ENCODE data around the gene CBX8.
"Not testable (repeated sequence)": the region's sequence is repeated elsewhere in the genome, so short reads cannot be mapped to it uniquely, and the experiment has no call there.

Gene CBX8

DNA sequence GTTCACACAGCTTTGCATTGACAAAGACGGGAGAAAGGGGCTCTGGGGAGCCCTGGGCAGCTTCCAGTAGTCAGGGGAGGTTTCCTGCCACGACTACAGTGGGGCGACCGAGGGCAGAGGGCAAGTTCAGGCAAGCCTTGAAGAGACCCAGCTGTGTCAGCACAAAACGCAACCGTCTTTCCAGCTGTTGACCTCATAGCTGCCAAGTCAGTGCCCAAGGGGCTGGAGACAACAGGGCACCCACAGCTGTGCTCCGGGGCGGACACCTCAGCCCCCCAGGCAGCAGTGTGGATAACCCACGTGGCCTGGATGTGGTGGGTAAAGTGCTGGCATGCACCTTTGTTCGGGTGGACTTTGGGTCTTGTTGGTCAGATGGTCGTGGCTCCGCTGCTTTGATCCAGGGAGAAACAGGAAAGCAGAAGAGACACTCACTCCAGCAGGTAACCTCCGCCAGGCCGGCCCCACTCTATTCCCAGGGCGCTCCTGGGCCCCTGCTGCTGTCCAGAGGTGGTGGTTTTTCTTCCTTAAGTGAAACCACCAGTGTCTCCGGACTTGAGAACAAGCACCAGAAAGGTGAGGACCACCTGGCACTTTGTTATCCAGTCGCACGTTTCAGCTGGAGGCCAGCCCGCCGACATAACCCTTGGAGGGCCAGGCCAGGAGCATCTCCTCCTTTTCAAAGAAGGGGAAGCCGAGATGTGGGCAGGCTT lies 36.5 kb downstream of the CBX8 start:
- in situ Hi-C loops (cut with HindIII; ENCODE audit: low sequenced_read_pairs) = no loop called here

- in situ Hi-C loops (cut with HindIII; ENCODE audit: low sequenced_read_pairs) = no loop called here
Measured at GRCh38 chr17:79758271-79758670, 38.6 kb downstream of the CBX8 start.

GRCh38 chr17:79757140-79757745 lies 39.6 kb downstream of the CBX8 start:
- in situ Hi-C loops (cut with HindIII; ENCODE audit: low sequenced_read_pairs) = no loop called here

- in situ Hi-C loops (cut with HindIII; ENCODE audit: low sequenced_read_pairs) = no loop called here
Measured at GRCh38 chr17:79755591-79755990, 41.3 kb downstream of the CBX8 start.

DNA sequence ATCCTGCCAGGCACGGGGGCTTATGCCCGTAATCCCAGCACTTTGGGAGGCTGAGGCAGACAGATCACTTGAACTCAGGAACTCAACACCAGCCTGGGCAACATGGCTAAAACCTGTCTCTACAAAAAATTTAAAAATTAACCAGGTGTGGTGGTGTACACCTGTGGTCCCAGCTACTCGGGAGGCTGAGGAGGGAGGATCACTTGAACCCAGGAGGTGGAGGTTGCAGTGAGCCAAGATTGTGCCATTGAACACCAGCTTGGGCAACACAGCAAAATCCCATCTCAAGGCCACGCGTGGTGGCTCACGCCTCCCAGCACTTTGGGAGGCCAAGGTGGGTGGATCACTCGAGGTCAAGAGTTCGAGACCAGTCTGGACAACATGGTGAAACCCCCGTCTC lies 42.0 kb downstream of the CBX8 start:
- in situ Hi-C loops (cut with HindIII; ENCODE audit: low sequenced_read_pairs) = not testable (repeated sequence)

DNA sequence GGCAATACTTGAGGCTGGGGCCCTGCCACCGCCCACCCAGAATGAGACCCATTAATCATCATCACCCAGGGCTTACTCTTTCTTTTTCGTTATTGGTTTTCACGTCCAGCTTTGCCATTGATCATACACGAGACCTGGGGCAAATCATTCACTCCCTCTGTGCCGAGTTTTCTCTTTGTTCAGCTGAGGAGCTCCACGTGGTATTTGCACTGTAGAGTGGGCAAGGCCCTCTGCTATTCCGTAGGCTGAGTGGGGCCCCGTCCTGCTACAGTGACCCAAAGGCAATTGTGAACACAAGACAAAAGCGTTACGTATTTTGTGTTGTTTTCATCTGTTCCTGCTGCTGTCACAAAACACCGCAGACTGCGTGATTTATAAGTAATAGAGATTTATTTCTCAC lies 42.5 kb downstream of the CBX8 start:
- in situ Hi-C loops (cut with HindIII; ENCODE audit: low sequenced_read_pairs) = no loop called here

DNA sequence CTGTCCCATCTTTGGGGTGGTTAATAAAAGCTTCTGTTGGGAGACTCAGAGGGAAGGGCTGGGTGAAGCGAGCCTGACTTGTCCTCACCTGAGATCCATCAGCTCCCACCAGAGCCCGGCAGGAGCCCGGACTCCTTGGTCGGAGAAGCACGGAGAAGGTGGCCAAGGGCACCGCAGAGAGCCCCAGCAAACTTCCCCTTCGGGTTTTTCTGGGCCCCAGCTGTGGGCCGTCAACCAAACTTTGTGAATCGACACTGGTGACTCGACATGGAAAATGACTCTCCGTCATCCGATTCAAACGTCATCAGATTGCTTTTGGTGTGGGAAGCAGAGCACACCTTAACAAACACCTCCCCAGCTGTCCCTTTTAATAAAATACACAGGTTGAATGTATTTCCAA lies 44.7 kb downstream of the CBX8 start:
- in situ Hi-C loops (cut with HindIII; ENCODE audit: low sequenced_read_pairs) = no loop called here

GRCh38 chr17:79750650-79751545 lies 46.0 kb downstream of the CBX8 start:
- in situ Hi-C loops (cut with HindIII; ENCODE audit: low sequenced_read_pairs) = no loop called here

- in situ Hi-C loops (cut with HindIII; ENCODE audit: low sequenced_read_pairs) = no loop called here
Measured at GRCh38 chr17:79749958-79750357, 46.9 kb downstream of the CBX8 start.

DNA sequence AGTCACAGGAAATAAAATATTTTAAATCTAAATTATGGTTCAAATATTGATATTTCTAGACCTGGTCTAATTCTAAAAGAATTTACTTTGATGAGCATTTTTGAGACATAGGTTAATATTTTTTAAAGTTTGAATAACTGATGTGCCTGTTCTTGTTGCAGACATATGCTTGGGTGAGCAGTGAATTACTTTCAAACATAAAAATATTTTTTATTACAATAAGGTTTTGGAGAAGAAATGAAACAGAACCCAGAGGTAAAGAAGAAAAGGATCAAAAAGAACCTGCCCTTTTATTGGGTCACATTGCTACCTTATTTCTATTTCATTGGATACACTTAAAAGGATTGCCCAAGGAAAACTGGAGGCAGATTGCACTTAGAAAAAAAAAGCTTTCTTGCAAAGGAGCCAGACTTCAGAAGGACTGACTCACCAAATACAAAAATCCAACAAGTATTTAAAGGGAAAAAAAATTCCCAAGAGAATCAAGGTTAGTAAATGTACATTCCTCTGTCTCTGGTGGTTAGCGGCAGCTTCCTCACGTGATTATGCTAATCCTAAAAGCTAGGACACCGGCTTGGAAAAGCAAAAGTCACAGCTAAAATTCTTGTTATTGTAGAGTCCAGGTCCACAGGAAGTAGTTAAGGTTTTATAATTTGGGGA lies 47.6 kb downstream of the CBX8 start:
- in situ Hi-C loops (cut with HindIII; ENCODE audit: low sequenced_read_pairs) = no loop called here

- in situ Hi-C loops (cut with HindIII; ENCODE audit: low sequenced_read_pairs) = no loop called here
Measured at GRCh38 chr17:79748295-79749099, 48.4 kb downstream of the CBX8 start.

DNA sequence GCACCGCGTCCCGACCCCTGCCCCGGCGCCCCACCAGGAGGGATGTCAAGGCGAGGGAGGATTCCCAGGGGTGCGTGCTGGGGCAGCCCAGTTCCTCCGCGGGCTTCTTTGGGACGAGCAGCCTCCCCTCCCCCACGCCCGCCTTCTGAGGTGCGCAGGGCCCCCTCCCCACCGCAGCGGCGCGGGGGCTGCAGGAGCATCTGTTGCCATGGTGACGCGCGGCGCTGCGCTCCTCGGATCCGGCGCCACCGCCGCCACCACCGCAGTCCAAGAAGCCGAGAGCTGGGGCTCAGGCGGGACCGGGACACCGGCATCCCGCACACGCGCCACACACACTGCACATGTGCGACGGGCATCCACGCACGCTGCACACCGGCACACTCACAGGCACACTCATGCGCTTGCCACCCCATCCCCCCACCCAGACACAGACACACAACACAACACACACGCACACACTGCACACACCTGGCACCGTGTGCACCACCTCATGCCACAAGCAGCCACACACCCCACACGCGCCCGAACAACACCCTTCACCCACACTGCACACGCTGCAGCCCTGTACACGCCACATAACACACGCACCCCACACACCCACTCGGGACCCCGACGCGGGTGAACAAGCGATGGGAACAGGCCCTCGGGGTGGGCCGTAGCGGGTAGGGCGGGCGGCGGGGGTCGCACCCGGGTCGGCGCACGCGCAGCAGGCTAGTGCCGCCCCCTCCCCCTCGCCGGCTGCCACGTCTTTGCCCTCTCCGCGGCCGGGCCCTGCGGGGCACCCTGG lies 49.2 kb downstream of the CBX8 start:
- in situ Hi-C loops (cut with HindIII; ENCODE audit: low sequenced_read_pairs) = no loop called here

DNA sequence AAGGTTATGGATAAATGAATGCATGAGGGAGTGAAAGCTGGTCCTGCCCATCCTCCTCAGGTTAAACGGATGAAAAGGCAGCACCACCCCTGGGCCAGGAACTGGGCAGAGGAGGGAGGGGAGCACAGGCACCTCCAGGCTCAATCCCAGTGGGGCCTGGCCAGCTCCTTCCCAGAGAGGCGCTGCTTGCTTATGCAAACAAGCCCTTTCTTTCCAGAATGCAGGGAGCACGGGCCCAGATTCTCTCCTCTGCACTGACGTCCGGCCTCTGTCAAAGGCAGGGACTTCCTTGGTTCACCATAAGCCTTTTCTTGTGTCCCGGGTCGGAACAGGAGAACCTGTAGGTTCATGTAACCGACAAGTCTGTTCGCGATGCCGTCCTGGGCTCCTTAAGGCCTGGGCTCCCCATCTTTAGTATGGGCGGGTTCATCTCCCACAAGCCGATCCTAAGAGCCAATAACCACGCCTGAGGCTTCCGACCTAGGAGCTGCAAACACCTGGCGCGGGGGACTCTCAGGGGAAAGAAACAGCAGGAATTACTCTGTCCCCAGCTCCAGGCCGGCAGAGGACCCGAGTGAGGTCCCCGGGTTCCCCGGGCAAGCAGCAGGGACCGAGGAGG lies 49.9 kb downstream of the CBX8 start:
- in situ Hi-C loops (cut with HindIII; ENCODE audit: low sequenced_read_pairs) = no loop called here

- in situ Hi-C loops (cut with HindIII; ENCODE audit: low sequenced_read_pairs) = no loop called here
Measured at GRCh38 chr17:79745641-79746105, 51.2 kb downstream of the CBX8 start.

DNA sequence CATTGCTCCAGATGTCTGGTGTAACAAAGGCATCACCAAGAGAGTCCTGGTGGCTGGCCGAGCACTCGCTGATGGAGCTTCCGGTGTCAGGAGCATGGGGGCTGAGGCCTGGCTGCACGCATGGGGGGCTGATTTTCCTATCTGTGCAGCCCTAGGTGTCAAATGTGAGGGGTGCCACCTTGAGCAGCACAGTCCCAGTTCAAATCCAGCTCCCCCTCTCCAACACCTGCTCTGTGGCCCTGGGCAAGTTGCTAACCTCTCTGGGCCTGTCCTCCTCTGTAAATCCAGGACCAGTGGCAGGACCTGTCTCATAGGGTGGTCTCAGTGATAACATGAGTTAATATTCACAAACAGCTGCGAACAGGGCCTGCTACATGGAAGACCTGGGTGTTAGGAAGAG lies 53.3 kb downstream of the CBX8 start:
- in situ Hi-C loops (cut with HindIII; ENCODE audit: low sequenced_read_pairs) = no loop called here

GRCh38 chr17:79742951-79743476 lies 53.9 kb downstream of the CBX8 start:
- in situ Hi-C loops (cut with HindIII; ENCODE audit: low sequenced_read_pairs) = no loop called here

GRCh38 chr17:79742589-79742918 lies 54.3 kb downstream of the CBX8 start:
- in situ Hi-C loops (cut with HindIII; ENCODE audit: low sequenced_read_pairs) = no loop called here
